NCI-H1694 treated with DMSO at 0.1 percent for 48 hours (cell line): ENCODE results near the gene ARHGEF4.
"Not testable (repeated sequence)": the region's sequence is repeated elsewhere in the genome, so short reads cannot be mapped to it uniquely, and the experiment has no call there.

Source experiments
- DNase-seq: peaks from one replicate; lab custom pipeline; 2025; lab: John Stamatoyannopoulos, UW

ARHGEF4 gene

GRCh38 chr2:131055169-131056065 lies 218.7 kb downstream of the ARHGEF4 start:
- DNase-seq: no peak

- DNase-seq: peak; percentile 28
Measured at GRCh38 chr2:131056204-131056931, 219.7 kb downstream of the ARHGEF4 start.

GRCh38 chr2:131056932-131057287 lies 220.2 kb downstream of the ARHGEF4 start:
- no peak for DNase-seq

- DNase-seq: no peak
Measured at GRCh38 chr2:131058214-131058843, 221.6 kb downstream of the ARHGEF4 start.

- no peak for DNase-seq
Measured at GRCh38 chr2:131058920-131059319, 222.2 kb downstream of the ARHGEF4 start.

GRCh38 chr2:131063501-131064283 lies 227.0 kb downstream of the ARHGEF4 start:
- peak; percentile 31 for DNase-seq

- DNase-seq: no peak
Measured at GRCh38 chr2:131064589-131065512, 228.1 kb downstream of the ARHGEF4 start.

GRCh38 chr2:131067465-131068125 lies 230.9 kb downstream of the ARHGEF4 start:
- no peak for DNase-seq

GRCh38 chr2:131068172-131068571 lies 231.5 kb downstream of the ARHGEF4 start:
- DNase-seq: not testable (repeated sequence)

GRCh38 chr2:131075578-131075977 lies 238.9 kb downstream of the ARHGEF4 start:
- not testable (repeated sequence) for DNase-seq

GRCh38 chr2:131076707-131077106 lies 240.0 kb downstream of the ARHGEF4 start:
- no peak for DNase-seq

- DNase-seq: no peak
Measured at GRCh38 chr2:131077182-131077846, 240.6 kb downstream of the ARHGEF4 start.

GRCh38 chr2:131077966-131078365 lies 241.3 kb downstream of the ARHGEF4 start:
- no peak for DNase-seq

- not testable (repeated sequence) for DNase-seq
Measured at GRCh38 chr2:131079931-131080330, 243.2 kb downstream of the ARHGEF4 start.

GRCh38 chr2:131081190-131081589 lies 244.5 kb downstream of the ARHGEF4 start:
- no peak for DNase-seq

- DNase-seq: no peak
Measured at GRCh38 chr2:131085646-131086045, 248.9 kb downstream of the ARHGEF4 start.

GRCh38 chr2:131092458-131093005 lies 255.8 kb downstream of the ARHGEF4 start:
- no peak for DNase-seq

- DNase-seq: peak; percentile 77
Measured at GRCh38 chr2:131093006-131093695, 256.4 kb downstream of the ARHGEF4 start, which contains the start of gene FAM168B. FAM168B (minus strand) TSS chr2:131093460; CDS start chr2:131082646, 10,814 bp downstream.
